ENCODE results near the gene DCUN1D3.

DNA sequence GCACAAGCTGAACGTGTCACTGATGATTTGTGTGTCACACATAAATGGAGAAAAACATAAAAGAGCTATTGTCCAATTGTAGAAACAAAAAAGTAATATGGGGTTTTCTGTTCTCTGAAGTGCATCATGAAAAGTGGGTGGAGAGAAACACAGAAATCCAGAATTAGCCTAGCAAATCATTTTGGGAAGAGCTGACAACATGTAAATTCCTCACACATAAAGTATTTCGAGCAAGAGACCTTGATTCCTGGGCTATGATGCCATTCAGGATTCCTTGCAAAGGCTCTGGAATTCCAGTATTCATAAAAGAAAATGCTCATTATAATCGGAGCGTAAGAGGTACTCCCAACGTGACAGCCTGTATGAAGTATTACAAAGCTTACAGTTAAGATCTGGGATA lies 1.1 kb downstream of the DCUN1D3 start:
- TF ChIP-seq, protein P1, sequence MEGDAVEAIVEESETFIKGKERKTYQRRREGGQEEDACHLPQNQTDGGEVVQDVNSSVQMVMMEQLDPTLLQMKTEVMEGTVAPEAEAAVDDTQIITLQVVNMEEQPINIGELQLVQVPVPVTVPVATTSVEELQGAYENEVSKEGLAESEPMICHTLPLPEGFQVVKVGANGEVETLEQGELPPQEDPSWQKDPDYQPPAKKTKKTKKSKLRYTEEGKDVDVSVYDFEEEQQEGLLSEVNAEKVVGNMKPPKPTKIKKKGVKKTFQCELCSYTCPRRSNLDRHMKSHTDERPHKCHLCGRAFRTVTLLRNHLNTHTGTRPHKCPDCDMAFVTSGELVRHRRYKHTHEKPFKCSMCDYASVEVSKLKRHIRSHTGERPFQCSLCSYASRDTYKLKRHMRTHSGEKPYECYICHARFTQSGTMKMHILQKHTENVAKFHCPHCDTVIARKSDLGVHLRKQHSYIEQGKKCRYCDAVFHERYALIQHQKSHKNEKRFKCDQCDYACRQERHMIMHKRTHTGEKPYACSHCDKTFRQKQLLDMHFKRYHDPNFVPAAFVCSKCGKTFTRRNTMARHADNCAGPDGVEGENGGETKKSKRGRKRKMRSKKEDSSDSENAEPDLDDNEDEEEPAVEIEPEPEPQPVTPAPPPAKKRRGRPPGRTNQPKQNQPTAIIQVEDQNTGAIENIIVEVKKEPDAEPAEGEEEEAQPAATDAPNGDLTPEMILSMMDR (IDR thresholded peaks at IDR 0.05) = no peak
- TF ChIP-seq POLR2A (IDR thresholded peaks at IDR 0.05) = no peak
- TF ChIP-seq EP300 (IDR thresholded peaks at IDR 0.05) = no peak
